MM.1S (cell line): ENCODE results near the gene FALEC.

Experiments used
- DNase-seq: peaks from one replicate; pipeline ENCODE4 v3.0.0-alpha.2; 2015
- H2AFZ ChIP-seq: fragments of 300-600 bp; sonication (generic); 2 replicates; pipeline ENCODE4 v1.6.0; 2016; ENCODE audit warnings: antibody characterized with exemption, low read length
- H3F3A ChIP-seq: fragments of 300-600 bp; sonication (generic); 2 replicates; pipeline ENCODE4 v1.6.1; 2016; ENCODE audit warnings: mild to moderate bottlenecking, antibody characterized with exemption, low read length, moderate library complexity, mixed read lengths; ENCODE audit not compliant: insufficient read depth
- H3K27ac ChIP-seq: fragments of 300-600 bp; sonication (generic); 2 replicates; pipeline ENCODE4 v1.5.1; 2016; ENCODE audit warnings: mild to moderate bottlenecking, low read length
- H3K27me3 ChIP-seq: fragments of 300-600 bp; sonication (generic); replicated peaks from 2 replicates; pipeline ENCODE4 v1.6.0; 2016; ENCODE audit warnings: low read length; ENCODE audit not compliant: insufficient read depth
- H3K36me3 ChIP-seq: fragments of 300-600 bp; sonication (generic); replicated peaks from 2 replicates; pipeline ENCODE4 v1.6.1; 2016; ENCODE audit warnings: mild to moderate bottlenecking, low read length, mixed read lengths; ENCODE audit not compliant: insufficient read depth
- H3K4me1 ChIP-seq: fragments of 300-600 bp; sonication (generic); 2 replicates; pipeline ENCODE4 v1.6.1; 2016; ENCODE audit warnings: low read length, mixed read lengths
- H3K4me2 ChIP-seq: fragments of 300-600 bp; sonication (generic); 2 replicates; pipeline ENCODE4 v1.6.0; 2016; ENCODE audit warnings: low read depth, low read length
- H3K4me3 ChIP-seq: fragments of 300-600 bp; sonication (generic); 2 replicates; pipeline ENCODE4 v1.5.1; 2016; ENCODE audit warnings: low read length, mixed read lengths
- H3K79me2 ChIP-seq: fragments of 300-600 bp; sonication (generic); 2 replicates; pipeline ENCODE4 v1.6.1; 2016; ENCODE audit warnings: mixed run types, low read length, mixed read lengths
- H3K9ac ChIP-seq: fragments of 300-600 bp; sonication (generic); 2 replicates; pipeline ENCODE4 v1.6.1; 2016; ENCODE audit warnings: low read length, mixed read lengths
- H3K9me2 ChIP-seq: fragments of 300-600 bp; sonication (generic); replicated peaks from 2 replicates; pipeline ENCODE4 v1.6.1; 2016; ENCODE audit warnings: mild to moderate bottlenecking, low read length, mixed read lengths; ENCODE audit not compliant: insufficient read depth
- H3K9me3 ChIP-seq: fragments of 300-600 bp; sonication (generic); replicated peaks from 2 replicates; pipeline ENCODE4 v1.6.1; 2016; ENCODE audit warnings: mild to moderate bottlenecking, low read length, mixed read lengths; ENCODE audit not compliant: insufficient read depth
- H4K20me1 ChIP-seq: fragments of 300-600 bp; sonication (generic); 2 replicates; pipeline ENCODE4 v1.6.1; 2016; ENCODE audit warnings: mild to moderate bottlenecking, low read length, moderate library complexity, mixed read lengths; ENCODE audit not compliant: insufficient read depth
- EZH2 ChIP-seq: fragments of 300-600 bp; sonication (generic); optimal IDR thresholded peaks from 2 replicates; pipeline ENCODE3; 2017; ENCODE audit warnings: low read depth, mild to moderate bottlenecking, antibody characterized with exemption, low read length, mixed read lengths
- EZH2phosphoT487 ChIP-seq: fragments of 300-600 bp; sonication (generic); IDR thresholded peaks from 2 replicates; pipeline ENCODE4 v1.6.1; 2018; ENCODE audit warnings: antibody characterized with exemption, low read length
- TF ChIP-seq, protein P1 (sequence below): fragments of 300-600 bp; sonication (generic); IDR thresholded peaks from 2 replicates; pipeline ENCODE4 v1.5.1; 2016; ENCODE audit warnings: antibody characterized with exemption, low read length, mixed read lengths

The FALEC gene

DNA sequence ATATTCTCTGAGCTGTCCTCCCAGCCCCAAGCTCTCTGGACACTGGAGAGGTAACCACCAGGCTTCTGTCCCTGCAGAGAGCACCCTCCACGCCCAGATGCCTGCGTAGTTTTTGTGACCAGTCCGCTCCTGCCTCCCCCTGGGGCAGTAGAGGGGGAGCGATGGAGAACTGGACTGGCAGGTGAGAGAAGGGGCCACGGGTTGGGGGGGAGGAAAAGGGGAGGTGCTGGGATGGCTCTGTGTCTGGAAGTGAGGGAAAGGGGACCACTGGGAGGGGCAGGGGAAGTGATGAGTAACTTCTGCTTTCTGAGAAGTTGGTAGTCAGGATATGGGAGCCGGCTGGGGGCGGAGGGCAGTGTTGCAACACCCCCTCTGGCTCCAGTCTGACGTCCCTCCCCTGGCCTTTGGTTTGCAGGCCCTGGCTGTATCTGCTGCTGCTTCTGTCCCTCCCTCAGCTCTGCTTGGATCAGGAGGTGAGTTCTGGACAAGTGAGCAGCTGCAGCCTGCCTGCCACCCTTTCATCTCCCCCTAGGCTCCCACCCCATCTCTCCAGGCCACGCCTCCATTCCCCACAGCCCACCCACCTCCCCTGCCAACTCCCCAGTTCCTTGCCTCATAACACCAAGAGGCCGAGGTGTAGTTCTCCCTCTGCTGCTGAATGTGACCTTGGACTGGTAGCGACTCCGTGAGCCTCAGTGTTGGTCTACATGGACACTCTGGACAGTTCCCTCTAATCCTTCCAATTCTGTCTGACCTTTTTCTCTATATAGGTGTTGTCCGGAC is 36.8 kb downstream of the FALEC start:
- Histone ChIP-seq H3K4me3 (no peak overlapping the region), H3K4me2 (no peak overlapping the region), H3K27me3 (peaks cover 32% of the 10 kb centered on the region), H2AFZ (no peak overlapping the region), H3K79me2 (no peaks in the 10 kb centered on the region), H4K20me1 (no peaks in the 10 kb centered on the region), H3K9me2 (no peaks in the 10 kb centered on the region), H3F3A (no peaks in the 10 kb centered on the region), H3K27ac (no peak overlapping the region), H3K36me3 (no peaks in the 10 kb centered on the region), H3K9ac (no peak overlapping the region), H3K4me1 (0 out of 2 replicates have a peak, but pooled peaks cover 2% of the 10 kb centered on the region), H3K9me3 (no peaks in the 10 kb centered on the region)
- no peak for DNase-seq
- TF ChIP-seq EZH2 (no peak), EZH2phosphoT487 (no peak)
- TF ChIP-seq, protein P1, sequence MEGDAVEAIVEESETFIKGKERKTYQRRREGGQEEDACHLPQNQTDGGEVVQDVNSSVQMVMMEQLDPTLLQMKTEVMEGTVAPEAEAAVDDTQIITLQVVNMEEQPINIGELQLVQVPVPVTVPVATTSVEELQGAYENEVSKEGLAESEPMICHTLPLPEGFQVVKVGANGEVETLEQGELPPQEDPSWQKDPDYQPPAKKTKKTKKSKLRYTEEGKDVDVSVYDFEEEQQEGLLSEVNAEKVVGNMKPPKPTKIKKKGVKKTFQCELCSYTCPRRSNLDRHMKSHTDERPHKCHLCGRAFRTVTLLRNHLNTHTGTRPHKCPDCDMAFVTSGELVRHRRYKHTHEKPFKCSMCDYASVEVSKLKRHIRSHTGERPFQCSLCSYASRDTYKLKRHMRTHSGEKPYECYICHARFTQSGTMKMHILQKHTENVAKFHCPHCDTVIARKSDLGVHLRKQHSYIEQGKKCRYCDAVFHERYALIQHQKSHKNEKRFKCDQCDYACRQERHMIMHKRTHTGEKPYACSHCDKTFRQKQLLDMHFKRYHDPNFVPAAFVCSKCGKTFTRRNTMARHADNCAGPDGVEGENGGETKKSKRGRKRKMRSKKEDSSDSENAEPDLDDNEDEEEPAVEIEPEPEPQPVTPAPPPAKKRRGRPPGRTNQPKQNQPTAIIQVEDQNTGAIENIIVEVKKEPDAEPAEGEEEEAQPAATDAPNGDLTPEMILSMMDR: no peak

DNA sequence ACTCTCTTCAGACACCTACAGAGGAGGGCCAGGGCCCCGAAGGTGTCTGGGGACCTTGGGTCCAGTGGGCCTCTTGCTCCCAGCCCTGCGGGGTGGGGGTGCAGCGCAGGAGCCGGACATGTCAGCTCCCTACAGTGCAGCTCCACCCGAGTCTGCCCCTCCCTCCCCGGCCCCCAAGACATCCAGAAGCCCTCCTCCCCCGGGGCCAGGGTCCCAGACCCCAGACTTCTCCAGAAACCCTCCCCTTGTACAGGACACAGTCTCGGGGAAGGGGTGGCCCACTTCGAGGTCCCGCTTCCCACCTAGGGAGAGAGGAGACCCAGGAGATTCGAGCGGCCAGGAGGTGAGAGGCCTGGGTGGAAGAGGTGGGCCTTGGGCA is 37.3 kb downstream of the FALEC start:
- TF ChIP-seq, protein P1: no peak
- TF ChIP-seq EZH2: no peak
- TF ChIP-seq EZH2phosphoT487: no peak
- Histone ChIP-seq H3F3A (no peaks in the 10 kb centered on the region), H3K79me2 (no peaks in the 10 kb centered on the region), H3K27me3 (peaks cover 32% of the 10 kb centered on the region), H3K4me2 (no peak overlapping the region), H2AFZ (no peak overlapping the region), H3K27ac (no peak overlapping the region), H3K36me3 (no peaks in the 10 kb centered on the region), H3K4me1 (0 out of 2 replicates have a peak, but pooled peaks cover 2% of the 10 kb centered on the region), H3K4me3 (no peak overlapping the region), H3K9me2 (no peaks in the 10 kb centered on the region), H3K9me3 (no peaks in the 10 kb centered on the region), H3K9ac (no peak overlapping the region), H4K20me1 (no peaks in the 10 kb centered on the region)
- no peak for DNase-seq

DNA sequence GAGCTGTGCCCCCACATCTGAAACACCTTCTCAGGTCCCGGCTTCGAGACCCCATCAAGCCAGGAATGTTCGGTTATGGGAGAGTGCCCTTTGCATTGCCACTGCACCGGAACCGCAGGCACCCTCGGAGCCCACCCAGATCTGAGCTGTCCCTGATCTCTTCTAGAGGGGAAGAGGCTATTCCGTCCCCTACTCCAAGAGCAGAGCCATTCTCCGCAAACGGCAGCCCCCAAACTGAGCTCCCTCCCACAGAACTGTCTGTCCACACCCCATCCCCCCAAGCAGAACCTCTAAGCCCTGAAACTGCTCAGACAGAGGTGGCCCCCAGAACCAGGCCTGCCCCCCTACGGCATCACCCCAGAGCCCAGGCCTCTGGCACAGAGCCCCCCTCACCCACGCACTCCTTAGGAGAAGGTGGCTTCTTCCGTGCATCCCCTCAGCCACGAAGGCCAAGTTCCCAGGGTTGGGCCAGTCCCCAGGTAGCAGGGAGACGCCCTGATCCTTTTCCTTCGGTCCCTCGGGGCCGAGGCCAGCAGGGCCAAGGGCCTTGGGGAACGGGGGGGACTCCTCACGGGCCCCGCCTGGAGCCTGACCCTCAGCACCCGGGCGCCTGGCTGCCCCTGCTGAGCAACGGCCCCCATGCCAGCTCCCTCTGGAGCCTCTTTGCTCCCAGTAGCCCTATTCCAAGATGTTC is 38.0 kb downstream of the FALEC start:
- no peaks in the 10 kb centered on the region for H3K79me2 ChIP-seq
- TF ChIP-seq EZH2phosphoT487: no peak
- no peak for TF ChIP-seq EZH2
- TF ChIP-seq, protein P1: no peak
- H3K4me1 ChIP-seq: no peaks in the 10 kb centered on the region
- H3K4me2 ChIP-seq: no peak overlapping the region
- no peaks in the 10 kb centered on the region for H3K9me2 ChIP-seq
- H4K20me1 ChIP-seq: no peaks in the 10 kb centered on the region
- H3K36me3 ChIP-seq: no peaks in the 10 kb centered on the region
- no peak overlapping the region for H3K4me3 ChIP-seq
- no peak overlapping the region for H3K27ac ChIP-seq
- H3K27me3 ChIP-seq: peaks cover 32% of the 10 kb centered on the region
- H3K9ac ChIP-seq: no peak overlapping the region
- no peaks in the 10 kb centered on the region for H3K9me3 ChIP-seq
- H2AFZ ChIP-seq: no peak overlapping the region
- H3F3A ChIP-seq: no peaks in the 10 kb centered on the region
- no peak for DNase-seq
